ENCODE results near the gene PAK2. TPM values are rescaled to one million over a fixed set of nuclear protein-coding genes. Genes with fewer than 3 reads are reported as not detected.

The PAK2 gene
- 10 to 100 TPM; 47.4 to 49.2 TPM for total RNA-seq
- 30.7 TPM for polyA plus RNA-seq (ENCODE audit: insufficient read depth, low read depth, low replicate concordance)
- long read RNA-seq, donor 1, full-length matches to known transcripts, result 8 of 13 reads
- long read RNA-seq, donor 1, partial matches to known transcripts, result 5 of 13 reads
- long read RNA-seq, donor 1, other reads (novel, unspliced or antisense), result 0 of 13 reads
- long read RNA-seq, donor 2, full-length matches to known transcripts, result 8 of 15 reads
- long read RNA-seq, donor 2, partial matches to known transcripts, result 7 of 15 reads
- long read RNA-seq, donor 2, other reads (novel, unspliced or antisense), result 0 of 15 reads

DNA sequence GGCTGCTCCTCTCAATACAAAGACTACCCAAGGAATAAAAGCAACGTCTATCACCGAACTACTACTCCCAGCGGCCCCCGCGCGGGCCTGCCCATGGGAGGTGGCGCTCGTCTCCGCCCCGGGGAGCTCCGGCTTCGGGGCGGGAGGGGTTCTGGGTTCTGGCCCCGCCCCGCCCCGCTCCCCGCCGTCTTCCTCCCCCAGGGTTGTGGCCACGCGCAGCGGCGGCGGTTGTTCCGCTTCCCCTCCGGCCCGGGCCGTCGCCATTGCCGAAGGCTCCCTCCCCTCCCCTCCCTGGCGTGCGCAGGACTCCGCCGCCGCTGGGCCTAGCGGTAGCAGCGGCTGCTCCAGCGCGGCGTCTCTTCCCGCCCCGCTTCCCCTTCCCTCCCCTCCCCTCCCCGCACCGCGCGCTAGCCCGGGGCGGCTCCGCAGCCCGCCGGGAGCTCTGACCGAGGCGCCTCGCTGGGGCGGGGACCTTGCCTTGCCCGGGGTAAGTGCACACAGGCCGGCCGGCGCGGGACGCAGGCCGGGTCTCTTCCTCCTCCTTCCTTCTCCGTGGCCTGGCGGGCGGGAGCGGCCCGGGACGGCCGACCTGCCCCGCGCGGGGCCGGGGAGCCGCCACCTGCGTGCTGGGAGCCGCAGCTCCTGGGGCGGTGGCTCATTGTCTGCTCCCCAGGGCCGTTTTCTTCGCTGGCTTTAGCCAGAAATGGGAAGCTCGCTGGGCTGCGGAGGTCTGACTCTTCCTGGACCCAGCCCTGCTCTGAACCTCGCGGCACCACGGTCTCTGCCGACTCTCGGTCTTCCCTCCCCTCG, at the start of gene PAK2:
Gene PAK2, plus strand, starts transcription at position 187 of the 810 bp plus-strand sequence. CDS start 42,790 bp downstream, outside the sequence.
- no peaks in the 10 kb centered on the region for H3K27me3 ChIP-seq
- peaks cover 6% of the 10 kb centered on the region for H3K4me1 ChIP-seq
- DNase-seq, result peak; percentile 95
- H3K4me3 ChIP-seq, result peak within 1 kb of the TSS; percentile 81 to 99
- 0% methylated on average over 10 to 45 of the region's 86 CpGs for WGBS, 2 donors
- intact Hi-C loops (cut with DNase I; ENCODE audit: low total_unique reads), result no loop called here
- TF ChIP-seq, protein P1, sequence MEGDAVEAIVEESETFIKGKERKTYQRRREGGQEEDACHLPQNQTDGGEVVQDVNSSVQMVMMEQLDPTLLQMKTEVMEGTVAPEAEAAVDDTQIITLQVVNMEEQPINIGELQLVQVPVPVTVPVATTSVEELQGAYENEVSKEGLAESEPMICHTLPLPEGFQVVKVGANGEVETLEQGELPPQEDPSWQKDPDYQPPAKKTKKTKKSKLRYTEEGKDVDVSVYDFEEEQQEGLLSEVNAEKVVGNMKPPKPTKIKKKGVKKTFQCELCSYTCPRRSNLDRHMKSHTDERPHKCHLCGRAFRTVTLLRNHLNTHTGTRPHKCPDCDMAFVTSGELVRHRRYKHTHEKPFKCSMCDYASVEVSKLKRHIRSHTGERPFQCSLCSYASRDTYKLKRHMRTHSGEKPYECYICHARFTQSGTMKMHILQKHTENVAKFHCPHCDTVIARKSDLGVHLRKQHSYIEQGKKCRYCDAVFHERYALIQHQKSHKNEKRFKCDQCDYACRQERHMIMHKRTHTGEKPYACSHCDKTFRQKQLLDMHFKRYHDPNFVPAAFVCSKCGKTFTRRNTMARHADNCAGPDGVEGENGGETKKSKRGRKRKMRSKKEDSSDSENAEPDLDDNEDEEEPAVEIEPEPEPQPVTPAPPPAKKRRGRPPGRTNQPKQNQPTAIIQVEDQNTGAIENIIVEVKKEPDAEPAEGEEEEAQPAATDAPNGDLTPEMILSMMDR (IDR thresholded peaks at IDR 0.05), result no peak
- TF ChIP-seq POLR2A (IDR thresholded peaks at IDR 0.05), result no peak
- no peaks in the 10 kb centered on the region for H3K9me3 ChIP-seq
- H3K36me3 ChIP-seq (ENCODE audit: low read depth, missing control alignments), result no peaks in the 10 kb centered on the region
- H3K27ac ChIP-seq, result peak within 1 kb of the TSS; percentile 97 to 99

GRCh38 chr3:196689941-196690660, 49.6 kb upstream of the PAK2 start:
- Histone ChIP-seq H3K27ac (no peak overlapping the region), H3K4me3 (no peak overlapping the region), H3K4me1 (peaks cover under 1% of the 10 kb centered on the region), H3K9me3 (no peaks in the 10 kb centered on the region), H3K27me3 (no peaks in the 10 kb centered on the region), H3K36me3 (ENCODE audit: low read depth, missing control alignments) (no peaks in the 10 kb centered on the region)
- intact Hi-C loops (cut with DNase I; ENCODE audit: low total_unique reads), result loop anchor here (5.0 to 10.0 kb wide), 2 partner anchors 55 to 78 kb away; partner anchors contain the start of gene NRROS
- no peak for DNase-seq
- WGBS, 2 donors, result 89 to 92% methylated on average over 17 of the region's 17 CpGs
- TF ChIP-seq POLR2A (IDR thresholded peaks at IDR 0.05), result no peak
- TF ChIP-seq, protein P1 (IDR thresholded peaks at IDR 0.05), result no peak

DNA sequence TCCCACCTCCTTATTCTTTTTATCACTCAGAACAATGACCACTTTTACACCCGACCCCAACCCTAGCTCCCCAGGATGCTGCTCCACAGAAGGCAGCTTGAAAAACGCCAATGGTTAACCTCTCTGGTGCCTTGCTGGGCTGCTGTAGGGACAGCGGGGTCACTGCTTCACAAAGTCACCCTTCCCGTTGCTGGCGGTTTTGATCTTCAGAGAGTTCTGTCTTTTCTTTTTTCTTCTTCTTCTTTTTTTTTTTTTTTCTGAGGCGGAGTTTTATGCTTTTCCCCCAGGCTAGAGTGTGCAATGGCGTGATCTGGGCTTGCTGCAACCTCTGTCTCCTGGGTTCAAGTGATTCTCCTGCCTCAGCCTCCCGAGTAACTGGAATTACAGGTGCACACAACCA, 48.3 kb upstream of the PAK2 start:
- Histone ChIP-seq H3K4me1 (no peaks in the 10 kb centered on the region), H3K4me3 (no peak overlapping the region), H3K36me3 (ENCODE audit: low read depth, missing control alignments) (no peaks in the 10 kb centered on the region), H3K27me3 (no peaks in the 10 kb centered on the region), H3K27ac (no peak overlapping the region), H3K9me3 (no peaks in the 10 kb centered on the region)
- TF ChIP-seq, protein P1 (IDR thresholded peaks at IDR 0.05), result no peak
- TF ChIP-seq POLR2A (IDR thresholded peaks at IDR 0.05), result no peak
- WGBS, 2 donors, result 79 to 88% methylated on average over 8 of the region's 8 CpGs
- intact Hi-C loops (cut with DNase I; ENCODE audit: low total_unique reads), result no loop called here
- DNase-seq, result no peak

GRCh38 chr3:196694202-196694638, 45.4 kb upstream of the PAK2 start:
- Histone ChIP-seq H3K27me3 (no peaks in the 10 kb centered on the region), H3K4me1 (no peaks in the 10 kb centered on the region), H3K4me3 (no peak overlapping the region), H3K36me3 (ENCODE audit: low read depth, missing control alignments) (no peaks in the 10 kb centered on the region), H3K27ac (no peak overlapping the region), H3K9me3 (no peaks in the 10 kb centered on the region)
- DNase-seq, result no peak
- TF ChIP-seq, protein P1 (IDR thresholded peaks at IDR 0.05), result no peak
- TF ChIP-seq POLR2A (IDR thresholded peaks at IDR 0.05), result no peak
- intact Hi-C loops (cut with DNase I; ENCODE audit: low total_unique reads), result no loop called here
- 3 to 5% methylated on average over 1 of the region's 1 CpG for WGBS, 2 donors
